Caco-2 (cell line): Measurements from ENCODE around the gene FAM216A. TPM values are rescaled to one million over a fixed set of nuclear protein-coding genes. Genes with fewer than 3 reads are reported as not detected.

ENCODE experiments used
- BruUV-seq: library from RNA; stranded (reverse); fragments of 400-500 nt; replicated peaks from 2 replicates; lab custom pipeline; 2021; lab: Mats Ljungman, UMichigan
- CTCF ChIA-PET: fragments of 300-600 bp; sonication (Branson Sonifier 250); formaldehyde crosslinking; loops from one replicate; lab custom pipeline; 2022; ENCODE audit warnings: antibody characterized with exemption; lab: Charles Lee
- POLR2A ChIA-PET: fragments of 300-600 bp; sonication (Branson Sonifier 250); formaldehyde crosslinking; loops from one replicate; lab custom pipeline; 2022; ENCODE audit warnings: antibody characterized with exemption; lab: Charles Lee
- DNase-seq, 2 experiments: peaks; one replicate each; pipeline versions ENCODE4 v3.0.0 to v3.0.0-alpha.2; 2020 to 2022
- H3K27me3 ChIP-seq: replicated peaks from 2 replicates; pipeline ENCODE4 v1.6.0; 2011; ENCODE audit warnings: low read length; ENCODE audit not compliant: control insufficient read depth, insufficient read depth
- H3K36me3 ChIP-seq: 2 replicates; pipeline ENCODE4 v1.5.1; 2011; ENCODE audit warnings: low read length; ENCODE audit not compliant: control insufficient read depth, insufficient read depth
- H3K4me1 ChIP-seq: fragments of 250-450 bp; sonication (Bioruptor Pico); 2 replicates; pipeline ENCODE4 v1.5.1; 2020; ENCODE audit warnings: mild to moderate bottlenecking
- H3K4me3 ChIP-seq: 2 replicates; pipeline ENCODE4 v1.5.1; 2011; ENCODE audit warnings: low read depth, mild to moderate bottlenecking, control low read depth, low read length
- H3K9me3 ChIP-seq: fragments of 250-450 bp; sonication (Bioruptor Pico); 2 replicates; pipeline ENCODE4 v1.5.1; 2020; ENCODE audit warnings: mild to moderate bottlenecking, moderate library complexity
- H3K27ac Mint-ChIP-seq: one replicate; pipeline ENCODE4 v1.8.0; 2022; ENCODE audit warnings: mixed read lengths; ENCODE audit not compliant: unreplicated experiment
- H3K27me3 Mint-ChIP-seq: one replicate; pipeline ENCODE4 v1.8.0; 2022; ENCODE audit warnings: mixed read lengths; ENCODE audit not compliant: insufficient read depth, unreplicated experiment
- H3K36me3 Mint-ChIP-seq: one replicate; pipeline ENCODE4 v1.8.0; 2022; ENCODE audit warnings: mild to moderate bottlenecking, mixed read lengths; ENCODE audit not compliant: insufficient read depth, unreplicated experiment
- H3K4me1 Mint-ChIP-seq: one replicate; pipeline ENCODE4 v1.8.0; 2022; ENCODE audit warnings: low read depth, mixed read lengths; ENCODE audit not compliant: unreplicated experiment
- H3K4me3 Mint-ChIP-seq: one replicate; pipeline ENCODE4 v1.8.0; 2022; ENCODE audit warnings: mild to moderate bottlenecking, moderate library complexity, mixed read lengths; ENCODE audit not compliant: unreplicated experiment
- H3K9me3 Mint-ChIP-seq: one replicate; pipeline ENCODE4 v1.8.0; 2022; ENCODE audit warnings: mixed read lengths; ENCODE audit not compliant: unreplicated experiment
- intact Hi-C: fragments of 100-400 bp; cut with micrococcal nuclease; formaldehyde crosslinking; loops from one replicate; pipeline ENCODE4 v1.10.0; 2022; ENCODE audit not compliant: unreplicated experiment
- total RNA-seq: library from RNA; stranded (reverse); gene quantifications from 2 replicates; pipeline ENCODE4 v1.2.3, GENCODE V29; 2022
- TF ChIP-seq, protein P1 (sequence below), 2 experiments: fragments of 200-600 bp in 1 of 2; IDR thresholded peaks; 1 replicate in 1 of 2; 2 replicates in 1 of 2; pipeline versions ENCODE4 v1.5.1 to v1.8.0; 2011 to 2022; ENCODE audit warnings: antibody characterized with exemption in 1 of 2, control low read depth in 1 of 2, inconsistent platforms in 1 of 2, low read depth in 1 of 2, low read length in 1 of 2, mild to moderate bottlenecking in 1 of 2, moderate library complexity in 1 of 2; ENCODE audit not compliant: insufficient read depth in 1 of 2, severe bottlenecking in 1 of 2, unreplicated experiment in 1 of 2

The FAM216A gene
- total RNA-seq, 1 experiment from 2014 or later = 13.1 TPM

DNA sequence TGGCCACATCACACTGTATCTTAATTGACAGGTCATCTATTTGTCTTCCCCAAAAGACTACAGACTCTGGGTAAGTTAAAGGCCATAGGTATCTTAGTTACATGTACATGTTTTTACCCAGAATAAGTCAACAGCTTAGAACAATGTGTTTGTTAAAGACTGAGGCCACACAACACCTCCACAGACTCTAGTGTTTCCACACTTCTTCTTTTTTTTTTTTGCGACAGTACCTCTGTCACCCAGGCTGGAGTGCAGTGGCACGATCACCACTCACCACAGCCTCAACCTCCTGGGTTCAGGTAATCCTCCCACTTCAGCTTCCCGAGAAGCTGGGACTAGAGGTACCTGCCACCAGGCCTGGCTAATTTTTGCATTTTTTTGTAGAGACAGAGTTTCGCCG is 1.9 kb upstream of the FAM216A start:
- ChIA-PET POLR2A (no interaction called here), CTCF (interaction anchor here (0.6 kb wide), 1 partner anchor 73 kb away, joined by 4 read pairs; no protein-coding TSS in a partner anchor)
- no TSS peak for BruUV-seq
- Histone ChIP-seq H3K36me3 (no peaks in the 10 kb centered on the region; the same call in 1 of the 2 replicates), H3K27me3 (no peaks in the 10 kb centered on the region), H3K4me3 (peak overlapping the region; percentile 62), H3K4me1 (no peaks in the 10 kb centered on the region), H3K9me3 (no peaks in the 10 kb centered on the region)
- peak overlapping the region; percentile 94 for H3K27ac Mint-ChIP-seq
- no peaks in the 10 kb centered on the region for H3K9me3 Mint-ChIP-seq
- intact Hi-C loops = loop anchor here (10.0 kb wide), 1 partner anchor 218 kb away; the partner anchor contains the start of gene HVCN1
- TF ChIP-seq, protein P1, sequence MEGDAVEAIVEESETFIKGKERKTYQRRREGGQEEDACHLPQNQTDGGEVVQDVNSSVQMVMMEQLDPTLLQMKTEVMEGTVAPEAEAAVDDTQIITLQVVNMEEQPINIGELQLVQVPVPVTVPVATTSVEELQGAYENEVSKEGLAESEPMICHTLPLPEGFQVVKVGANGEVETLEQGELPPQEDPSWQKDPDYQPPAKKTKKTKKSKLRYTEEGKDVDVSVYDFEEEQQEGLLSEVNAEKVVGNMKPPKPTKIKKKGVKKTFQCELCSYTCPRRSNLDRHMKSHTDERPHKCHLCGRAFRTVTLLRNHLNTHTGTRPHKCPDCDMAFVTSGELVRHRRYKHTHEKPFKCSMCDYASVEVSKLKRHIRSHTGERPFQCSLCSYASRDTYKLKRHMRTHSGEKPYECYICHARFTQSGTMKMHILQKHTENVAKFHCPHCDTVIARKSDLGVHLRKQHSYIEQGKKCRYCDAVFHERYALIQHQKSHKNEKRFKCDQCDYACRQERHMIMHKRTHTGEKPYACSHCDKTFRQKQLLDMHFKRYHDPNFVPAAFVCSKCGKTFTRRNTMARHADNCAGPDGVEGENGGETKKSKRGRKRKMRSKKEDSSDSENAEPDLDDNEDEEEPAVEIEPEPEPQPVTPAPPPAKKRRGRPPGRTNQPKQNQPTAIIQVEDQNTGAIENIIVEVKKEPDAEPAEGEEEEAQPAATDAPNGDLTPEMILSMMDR (IDR thresholded peaks at IDR 0.05; ENCODE audit: insufficient read depth in 1 of 2, low read depth in 1 of 2, low read length in 1 of 2, severe bottlenecking in 1 of 2, unreplicated experiment in 1 of 2) = no peak
- H3K36me3 Mint-ChIP-seq = peaks cover 39% of the 10 kb centered on the region
- peak overlapping the region; percentile 82 for H3K4me3 Mint-ChIP-seq
- no peak for DNase-seq
- no peaks in the 10 kb centered on the region for H3K27me3 Mint-ChIP-seq
- H3K4me1 Mint-ChIP-seq = no peaks in the 10 kb centered on the region

GRCh38 chr12:110467847-110468213 is 815 bp upstream of the FAM216A start:
- CTCF ChIA-PET = interaction anchor here (0.6 to 2.3 kb wide), 7 partner anchors 18 to 133 kb away, joined by 4 to 54 read pairs (median 7); partner anchors contain the start of genes ARPC3, RAD9B and VPS29
- POLR2A ChIA-PET = interaction anchor here (0.6 to 2.3 kb wide), 8 partner anchors 17 to 428 kb away, joined by 3 to 36 read pairs (median 4); partner anchors contain the start of genes ARPC3, RAD9B and VPS29
- peak overlapping the region; percentile 94 for H3K27ac Mint-ChIP-seq
- H3K9me3 Mint-ChIP-seq = no peaks in the 10 kb centered on the region
- intact Hi-C loops = loop anchor here (1.0 to 10.0 kb wide), 4 partner anchors 18 to 217 kb away; partner anchors contain the start of genes ARPC3, HVCN1, RAD9B and VPS29
- H3K4me3 ChIP-seq = peak overlapping the region; percentile 62
- BruUV-seq = TSS peak; percentile 89
- no peak for DNase-seq
- H3K27me3 ChIP-seq = no peaks in the 10 kb centered on the region
- TF ChIP-seq, protein P1 (IDR thresholded peaks at IDR 0.05; ENCODE audit: insufficient read depth in 1 of 2, low read depth in 1 of 2, low read length in 1 of 2, severe bottlenecking in 1 of 2, unreplicated experiment in 1 of 2) = no peak
- no peaks in the 10 kb centered on the region for H3K4me1 ChIP-seq
- no peaks in the 10 kb centered on the region for H3K9me3 ChIP-seq
- no peaks in the 10 kb centered on the region for H3K27me3 Mint-ChIP-seq
- H3K4me1 Mint-ChIP-seq = no peaks in the 10 kb centered on the region
- peak overlapping the region; percentile 82 for H3K4me3 Mint-ChIP-seq
- H3K36me3 Mint-ChIP-seq = peaks cover 39% of the 10 kb centered on the region
- no peaks in the 10 kb centered on the region; the same call in 1 of the 2 replicates for H3K36me3 ChIP-seq

DNA sequence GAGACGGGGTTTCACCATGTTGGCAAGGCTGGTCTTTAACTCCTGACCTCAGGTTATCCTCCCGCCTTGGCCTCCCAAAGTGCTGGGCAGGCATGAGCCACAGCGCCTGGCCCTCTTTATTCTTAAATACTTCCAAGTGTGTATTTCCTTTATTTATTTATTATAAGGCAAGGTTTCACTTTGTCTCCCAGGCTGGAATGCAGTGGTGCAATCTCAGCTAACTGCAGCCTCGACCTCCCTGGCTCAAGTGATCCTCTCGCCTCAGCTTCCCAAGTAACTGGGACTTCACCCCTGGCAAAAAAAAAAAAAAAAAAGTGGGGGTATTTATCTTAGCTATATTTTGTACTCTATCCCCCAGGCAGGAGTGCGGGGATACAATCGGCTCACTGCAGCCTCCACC is 6.8 kb downstream of the FAM216A start:
- Mint-ChIP-seq H3K4me1 (no peaks in the 10 kb centered on the region), H3K36me3 (peaks cover 6% of the 10 kb centered on the region), H3K27ac (no peak overlapping the region), H3K27me3 (no peaks in the 10 kb centered on the region), H3K4me3 (no peak overlapping the region), H3K9me3 (no peaks in the 10 kb centered on the region)
- Histone ChIP-seq H3K4me3 (no peak overlapping the region), H3K9me3 (no peaks in the 10 kb centered on the region), H3K4me1 (no peaks in the 10 kb centered on the region), H3K27me3 (no peaks in the 10 kb centered on the region), H3K36me3 (no peaks in the 10 kb centered on the region)
- ChIA-PET POLR2A (interaction anchor here (0.6 kb wide), 1 partner anchor 145 kb away, joined by 3 read pairs; no protein-coding TSS in a partner anchor), CTCF (no interaction called here)
- no TSS peak for BruUV-seq
- TF ChIP-seq, protein P1 (IDR thresholded peaks at IDR 0.05; ENCODE audit: insufficient read depth in 1 of 2, low read depth in 1 of 2, low read length in 1 of 2, severe bottlenecking in 1 of 2, unreplicated experiment in 1 of 2) = no peak
- intact Hi-C loops = no loop called here
- DNase-seq = no peak
